MM.1S (cell line): ENCODE results near the gene TTC14.

Experiments used
- EZH2 ChIP-seq: fragments of 300-600 bp; sonication (generic); optimal IDR thresholded peaks from 2 replicates; pipeline ENCODE3; 2017; ENCODE audit warnings: low read depth, mild to moderate bottlenecking, antibody characterized with exemption, low read length, mixed read lengths
- TF ChIP-seq, protein P1 (sequence below): fragments of 300-600 bp; sonication (generic); IDR thresholded peaks from 2 replicates; pipeline ENCODE4 v1.5.1; 2016; ENCODE audit warnings: antibody characterized with exemption, low read length, mixed read lengths

DNA sequence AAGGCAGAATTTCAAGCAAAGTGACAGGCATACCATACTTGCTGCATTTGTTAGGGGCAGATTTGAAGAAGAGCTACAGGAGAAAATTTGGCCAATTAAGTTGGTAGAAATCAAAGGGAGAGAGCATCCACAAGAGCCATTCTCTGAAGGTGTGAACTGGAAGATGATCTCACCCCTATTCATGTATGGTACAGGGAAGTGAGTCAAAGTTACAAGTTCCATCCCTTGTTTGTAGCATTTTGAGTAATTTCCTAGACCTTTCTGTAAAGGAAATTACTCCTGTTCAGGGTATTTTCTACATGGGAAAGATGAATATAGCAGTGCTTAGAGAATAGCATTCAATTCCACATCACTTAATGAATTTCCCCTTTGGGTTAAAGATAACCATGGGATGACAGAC lies 28.4 kb downstream of the TTC14 start:
- TF ChIP-seq EZH2, result no peak
- TF ChIP-seq, protein P1, sequence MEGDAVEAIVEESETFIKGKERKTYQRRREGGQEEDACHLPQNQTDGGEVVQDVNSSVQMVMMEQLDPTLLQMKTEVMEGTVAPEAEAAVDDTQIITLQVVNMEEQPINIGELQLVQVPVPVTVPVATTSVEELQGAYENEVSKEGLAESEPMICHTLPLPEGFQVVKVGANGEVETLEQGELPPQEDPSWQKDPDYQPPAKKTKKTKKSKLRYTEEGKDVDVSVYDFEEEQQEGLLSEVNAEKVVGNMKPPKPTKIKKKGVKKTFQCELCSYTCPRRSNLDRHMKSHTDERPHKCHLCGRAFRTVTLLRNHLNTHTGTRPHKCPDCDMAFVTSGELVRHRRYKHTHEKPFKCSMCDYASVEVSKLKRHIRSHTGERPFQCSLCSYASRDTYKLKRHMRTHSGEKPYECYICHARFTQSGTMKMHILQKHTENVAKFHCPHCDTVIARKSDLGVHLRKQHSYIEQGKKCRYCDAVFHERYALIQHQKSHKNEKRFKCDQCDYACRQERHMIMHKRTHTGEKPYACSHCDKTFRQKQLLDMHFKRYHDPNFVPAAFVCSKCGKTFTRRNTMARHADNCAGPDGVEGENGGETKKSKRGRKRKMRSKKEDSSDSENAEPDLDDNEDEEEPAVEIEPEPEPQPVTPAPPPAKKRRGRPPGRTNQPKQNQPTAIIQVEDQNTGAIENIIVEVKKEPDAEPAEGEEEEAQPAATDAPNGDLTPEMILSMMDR, result no peak
